ENCODE data around the gene DTNA. TPM values are rescaled to one million over a fixed set of nuclear protein-coding genes. Genes with fewer than 3 reads are reported as not detected.

Gene DTNA
- total and polyA plus RNA-seq, 2 of the 8 experiments (the other 6 are each of a cell fraction or from before 2014, with no cell fraction given), result 30.2 to 32.7 TPM

GRCh38 chr18:34704823-34705222 is 5.3 kb upstream of the DTNA start:
- Histone ChIP-seq H2BK20ac (ENCODE audit: low read length) (no peak overlapping the region), H3K79me1 (ENCODE audit: low read depth, low read length) (no peaks in the 10 kb centered on the region; the same call in 1 of the 2 replicates), H3K4me2 (ENCODE audit: insufficient read depth in 1 of 2, low read depth in 2 of 2, low read length in 2 of 2) (no peak overlapping the region), H2AK5ac (ENCODE audit: low read depth, low read length) (no peak overlapping the region), H4K8ac (ENCODE audit: extremely low read depth, insufficient read depth, low read length) (no peak overlapping the region), H3K14ac (ENCODE audit: insufficient read length) (no peak overlapping the region), H3K4ac (replicated peaks; ENCODE audit: insufficient read length, low read depth, low read length) (no peak overlapping the region), H3K27ac (ENCODE audit: low read depth, low read length) (no peak overlapping the region), H2BK120ac (replicated peaks; ENCODE audit: low read depth, low read length) (no peak overlapping the region), H3K23me2 (ENCODE audit: low read depth, low read length) (no peaks in the 10 kb centered on the region), H3K4me3 (ENCODE audit: extremely low read depth in 1 of 4, insufficient read depth in 2 of 4, low read depth in 3 of 4, low read length in 4 of 4) (no peak overlapping the region), H3K27me3 (replicated peaks in 1 of 4; ENCODE audit: control insufficient read depth in 3 of 4, extremely low read depth in 1 of 4, insufficient read depth in 3 of 4, low read length in 3 of 4) (no peaks in the 10 kb centered on the region), H3K56ac (replicated peaks; ENCODE audit: insufficient read length, low read depth, low read length) (no peak overlapping the region), H2BK15ac (ENCODE audit: low read length) (no peak overlapping the region), H3K23ac (ENCODE audit: insufficient read length) (no peak overlapping the region), H4K91ac (replicated peaks; ENCODE audit: insufficient read length, low read length) (no peak overlapping the region), H3K9me3 (ENCODE audit: insufficient read depth in 2 of 2, low read depth in 1 of 2, low read length in 1 of 2) (no peaks in the 10 kb centered on the region), H2AFZ (ENCODE audit: low read length) (no peak overlapping the region), H3K79me2 (ENCODE audit: control insufficient read depth in 1 of 2, insufficient read depth in 2 of 2, low read length in 2 of 2) (no peaks in the 10 kb centered on the region), H4K5ac (ENCODE audit: insufficient read length, low read depth, low read length) (no peak overlapping the region), H3K18ac (ENCODE audit: extremely low read depth, low read length) (no peak overlapping the region), H4K20me1 (replicated peaks in 1 of 2; ENCODE audit: control insufficient read depth in 1 of 2, insufficient read depth in 2 of 2, low read length in 2 of 2) (no peaks in the 10 kb centered on the region), H2BK12ac (ENCODE audit: low read depth, low read length) (no peak overlapping the region), H3K9ac (replicated peaks in 1 of 4; ENCODE audit: extremely low read depth in 1 of 4, low read depth in 3 of 4, low read length in 3 of 4) (no peak overlapping the region), H3K36me3 (ENCODE audit: control insufficient read depth in 2 of 4, insufficient read depth in 4 of 4, low read length in 3 of 4) (no peaks in the 10 kb centered on the region), H2BK5ac (ENCODE audit: low read depth, low read length) (no peak overlapping the region), H3K4me1 (replicated peaks in 1 of 4; ENCODE audit: control insufficient read depth in 3 of 4, insufficient read depth in 4 of 4, low read length in 3 of 4) (peaks cover 0 to 12% (median 0%) of the 10 kb centered on the region in 4 experiments; a peak in 3 of 7 replicates)
- ChIA-PET POLR2A (ENCODE audit: partially characterized antibody) (no interaction called here), CTCF (ENCODE audit: partially characterized antibody) (interaction anchor here (1.1 to 1.7 kb wide), 2 partner anchors 43 to 58 kb away, joined by 3 to 5 read pairs; no protein-coding TSS in a partner anchor)
- DNase-seq (ENCODE audit: low read depth in 1 of 2, low spot score in 2 of 2), result no peak
- no peak for TF ChIP-seq SAP30 (IDR thresholded peaks at IDR 0.05; ENCODE audit: insufficient read depth, insufficient replicate concordance, low read length)
- no peak for TF ChIP-seq CEBPB (IDR thresholded peaks at IDR 0.05; ENCODE audit: low read depth, low read length)
- no peak for TF ChIP-seq SIX5 (IDR thresholded peaks at IDR 0.05; ENCODE audit: low read depth, low read length)
- TF ChIP-seq CREB1 (IDR thresholded peaks at IDR 0.05), result no peak
- no peak for TF ChIP-seq NRF1 (IDR thresholded peaks at IDR 0.05; ENCODE audit: low read depth, low read length)
- TF ChIP-seq TEAD4 (IDR thresholded peaks at IDR 0.05; ENCODE audit: low read depth, low read length), result no peak
- TF ChIP-seq, protein P1, sequence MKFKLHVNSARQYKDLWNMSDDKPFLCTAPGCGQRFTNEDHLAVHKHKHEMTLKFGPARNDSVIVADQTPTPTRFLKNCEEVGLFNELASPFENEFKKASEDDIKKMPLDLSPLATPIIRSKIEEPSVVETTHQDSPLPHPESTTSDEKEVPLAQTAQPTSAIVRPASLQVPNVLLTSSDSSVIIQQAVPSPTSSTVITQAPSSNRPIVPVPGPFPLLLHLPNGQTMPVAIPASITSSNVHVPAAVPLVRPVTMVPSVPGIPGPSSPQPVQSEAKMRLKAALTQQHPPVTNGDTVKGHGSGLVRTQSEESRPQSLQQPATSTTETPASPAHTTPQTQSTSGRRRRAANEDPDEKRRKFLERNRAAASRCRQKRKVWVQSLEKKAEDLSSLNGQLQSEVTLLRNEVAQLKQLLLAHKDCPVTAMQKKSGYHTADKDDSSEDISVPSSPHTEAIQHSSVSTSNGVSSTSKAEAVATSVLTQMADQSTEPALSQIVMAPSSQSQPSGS (IDR thresholded peaks at IDR 0.05; ENCODE audit: low read length), result no peak
- no peak for TF ChIP-seq SP4 (IDR thresholded peaks at IDR 0.05; ENCODE audit: low read length)
- FAIRE-seq, result no peak
- 87% methylated on average over 2 of the region's 2 CpGs; no CpG with 5 or more reads in 1 of the 2 experiments for WGBS, 2 experiments (ENCODE audit: extremely low coverage in 1 of 2, insufficient coverage in 1 of 2, insufficient read length in 1 of 2, insufficient replicate concordance in 2 of 2, low coverage in 1 of 2, low lambda C conversion rate in 2 of 2, missing lambda C conversion rate in 1 of 2)
